GDM1 (cell line): ENCODE results near the gene SACM1L.

Experiments used
- DNase-seq: peaks from one replicate; lab custom pipeline; 2025; lab: John Stamatoyannopoulos, UW

The SACM1L gene

GRCh38 chr3:45688882-45689786, at the start of gene SACM1L:
Gene SACM1L (plus strand): TSS chr3:45689396. CDS start chr3:45689466, 70 bp downstream.
- DNase-seq = peak; percentile 99

DNA sequence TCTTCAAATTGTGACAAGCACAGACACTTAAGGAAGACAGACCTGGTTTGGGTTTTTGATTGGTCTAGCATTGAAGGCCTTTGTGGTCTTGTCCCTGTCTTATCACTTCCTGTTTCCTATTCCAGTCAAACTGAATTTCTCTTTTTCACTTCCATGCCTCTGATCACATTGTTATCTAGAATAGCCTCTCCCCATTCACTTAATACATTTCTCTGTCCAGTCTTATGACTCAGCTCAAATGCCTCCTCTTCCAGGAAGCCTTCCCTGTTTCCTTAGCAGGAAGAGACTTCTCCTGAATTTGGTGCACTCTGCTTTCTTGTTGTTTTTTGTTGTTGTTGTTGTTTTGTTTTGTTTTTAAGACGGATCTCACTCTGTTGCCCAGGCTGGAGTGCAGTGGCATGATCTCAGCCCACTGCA, 49.1 kb upstream of the SACM1L start:
- peak; percentile 20 for DNase-seq

DNA sequence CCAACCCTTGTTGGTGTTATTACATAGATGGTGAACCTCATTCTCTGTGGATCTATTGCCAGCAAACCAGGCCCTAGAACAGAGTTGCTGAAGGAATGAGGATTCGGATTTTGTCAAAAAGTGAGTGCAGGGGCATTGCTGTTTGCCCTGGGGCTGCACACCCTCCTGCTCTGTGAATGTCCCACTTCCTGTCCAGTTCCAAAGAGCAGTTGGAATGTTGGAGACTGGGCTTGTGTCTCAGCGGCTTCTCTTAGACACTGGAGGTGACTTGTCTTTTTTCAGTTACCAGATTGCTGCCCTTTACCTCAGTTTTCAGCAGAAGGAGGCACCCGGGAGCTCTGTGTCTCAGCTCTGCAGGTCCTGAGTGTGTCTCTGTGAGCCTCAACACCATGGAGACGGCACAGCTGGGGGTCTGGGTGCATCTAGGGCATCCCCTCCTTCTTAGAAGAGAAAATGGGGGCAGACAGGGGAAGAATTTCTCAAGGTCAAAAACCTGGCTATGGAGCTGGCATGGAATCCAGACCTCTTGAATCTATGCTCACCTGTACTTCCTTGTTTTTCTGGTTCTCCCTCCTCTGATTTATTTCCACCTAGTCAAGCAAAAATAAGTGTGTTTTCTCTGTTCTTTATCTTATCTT, 48.4 kb upstream of the SACM1L start:
- no peak for DNase-seq

DNA sequence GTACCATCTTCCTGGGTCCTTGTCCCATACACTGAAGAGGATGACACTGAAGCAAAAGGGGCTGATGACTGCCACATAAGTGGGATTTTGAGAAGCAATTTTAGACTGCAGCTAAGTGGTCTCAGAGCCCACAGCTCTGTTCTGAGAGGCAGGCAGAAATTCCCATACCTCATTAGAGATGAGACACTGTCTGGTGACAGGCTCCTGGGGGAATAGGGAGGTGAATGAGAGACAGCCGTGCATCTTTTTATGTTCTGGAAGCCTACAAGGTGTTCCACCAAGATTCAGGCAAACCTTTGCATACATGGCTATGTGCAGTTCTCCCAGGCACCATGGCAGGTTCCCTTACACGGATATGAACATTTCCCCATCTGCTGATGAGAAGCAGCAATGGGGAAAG, 47.4 kb upstream of the SACM1L start:
- no peak for DNase-seq

GRCh38 chr3:45642731-45643152, 46.5 kb upstream of the SACM1L start:
- no peak for DNase-seq

DNA sequence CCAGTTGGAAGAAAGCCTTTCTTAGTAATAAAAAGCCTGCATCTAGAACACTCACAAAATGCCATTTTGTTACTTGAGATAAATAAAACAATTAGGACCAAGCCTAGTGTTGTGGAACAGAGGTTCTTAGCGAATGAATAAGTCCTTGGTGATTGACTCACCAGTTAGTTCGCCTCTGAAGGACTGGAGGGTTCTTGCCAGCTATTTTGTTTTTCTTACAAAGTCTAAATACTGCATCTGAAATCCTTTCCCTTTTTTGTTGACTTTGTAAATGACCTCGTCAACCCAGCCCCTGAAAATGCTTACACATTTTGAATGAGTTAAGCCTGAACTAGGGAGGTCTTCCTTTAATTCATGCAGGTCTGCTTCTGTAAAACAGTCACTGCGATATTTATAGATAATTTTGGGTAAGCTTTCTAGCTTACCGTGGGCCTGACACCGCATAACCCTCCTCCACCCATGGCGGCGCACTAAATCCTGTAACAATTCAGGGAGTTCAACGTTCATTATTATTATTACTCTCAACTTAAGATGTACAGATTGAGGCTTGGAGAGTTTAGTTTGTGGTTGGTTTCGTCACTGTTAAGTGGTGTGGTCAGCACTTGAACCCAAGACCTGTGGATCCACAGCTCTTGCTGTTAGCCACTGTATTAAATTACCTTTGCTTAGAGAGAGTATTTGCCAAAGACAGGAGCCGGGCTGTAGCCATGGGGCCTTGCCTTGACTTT, 45.0 kb upstream of the SACM1L start:
- no peak for DNase-seq

DNA sequence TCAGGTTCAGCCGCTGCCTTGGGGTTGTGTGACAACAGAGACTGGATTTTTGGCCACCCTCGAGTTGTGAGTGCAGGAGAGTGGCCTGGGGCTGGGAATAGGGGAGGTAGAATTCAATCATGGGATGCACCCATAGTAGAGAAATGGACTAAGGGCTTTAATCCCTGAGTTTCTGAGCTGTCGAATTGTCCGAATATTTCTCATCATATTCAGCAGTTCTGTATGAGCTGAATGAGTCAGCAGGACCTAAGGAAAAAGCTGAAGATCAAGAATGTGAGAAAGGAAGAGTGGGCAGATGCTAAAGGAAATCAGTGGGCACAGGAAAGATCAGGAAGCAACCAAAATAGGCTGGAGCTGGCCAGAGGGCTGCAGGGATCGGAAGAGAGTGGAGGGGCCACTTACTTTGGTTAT, 44.4 kb upstream of the SACM1L start:
- DNase-seq = no peak

DNA sequence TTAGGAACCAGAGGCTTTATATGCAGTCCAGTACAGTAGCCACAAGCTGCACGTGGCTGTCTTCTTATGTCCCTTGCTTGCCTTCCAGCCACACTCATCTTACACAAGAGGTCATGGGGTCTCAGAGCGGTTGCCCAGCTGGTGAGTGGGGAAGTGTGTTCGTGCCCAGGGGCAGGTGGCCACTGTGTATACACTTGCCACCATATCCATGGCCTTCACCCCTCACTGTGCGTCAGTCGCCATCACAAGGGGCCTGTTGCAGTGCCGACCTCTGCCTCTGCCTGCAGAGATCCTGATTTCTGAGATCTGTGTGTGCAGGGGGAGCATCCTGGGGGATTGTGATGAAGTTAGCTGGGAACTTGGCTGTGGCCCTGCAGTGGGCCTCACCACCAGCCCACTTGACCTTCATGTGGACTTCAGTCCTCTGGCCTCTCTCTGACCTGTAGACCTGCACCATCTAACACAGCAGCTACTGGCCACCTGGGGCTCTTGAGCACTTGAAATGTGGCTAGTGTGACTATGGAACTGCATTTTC, 43.1 kb upstream of the SACM1L start:
- no peak for DNase-seq

GRCh38 chr3:45647148-45647619, 42.0 kb upstream of the SACM1L start:
- peak; percentile 29 for DNase-seq

GRCh38 chr3:45653205-45653604, 36.0 kb upstream of the SACM1L start:
- DNase-seq = no peak

DNA sequence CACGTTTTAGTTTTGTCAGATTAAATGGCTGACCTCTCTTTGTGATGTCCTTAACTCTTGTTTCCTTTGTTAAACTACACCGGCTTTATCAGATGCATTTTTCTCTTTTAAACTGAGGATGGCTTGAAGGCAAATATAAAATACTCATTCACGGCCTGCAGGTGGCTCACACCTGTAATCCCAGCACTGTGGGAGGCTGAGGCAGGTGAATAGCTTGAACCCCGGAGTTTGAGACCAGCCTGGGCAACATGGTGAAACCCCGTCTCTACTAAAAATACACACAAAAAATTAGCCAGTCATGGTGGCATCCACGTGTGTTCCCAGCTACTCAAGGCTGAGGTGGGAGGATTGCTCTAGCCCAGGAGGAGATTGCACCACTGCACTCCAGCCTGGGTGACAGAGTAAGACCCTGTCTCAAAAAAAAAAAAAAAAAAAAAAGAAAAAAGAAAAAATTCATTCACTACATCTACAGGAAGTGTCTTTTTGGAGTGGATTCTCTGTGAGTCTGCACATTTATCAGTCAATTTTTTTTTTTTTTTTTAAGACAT, 34.7 kb upstream of the SACM1L start:
- DNase-seq = no peak

GRCh38 chr3:45655906-45656305, 33.3 kb upstream of the SACM1L start:
- DNase-seq = no peak

DNA sequence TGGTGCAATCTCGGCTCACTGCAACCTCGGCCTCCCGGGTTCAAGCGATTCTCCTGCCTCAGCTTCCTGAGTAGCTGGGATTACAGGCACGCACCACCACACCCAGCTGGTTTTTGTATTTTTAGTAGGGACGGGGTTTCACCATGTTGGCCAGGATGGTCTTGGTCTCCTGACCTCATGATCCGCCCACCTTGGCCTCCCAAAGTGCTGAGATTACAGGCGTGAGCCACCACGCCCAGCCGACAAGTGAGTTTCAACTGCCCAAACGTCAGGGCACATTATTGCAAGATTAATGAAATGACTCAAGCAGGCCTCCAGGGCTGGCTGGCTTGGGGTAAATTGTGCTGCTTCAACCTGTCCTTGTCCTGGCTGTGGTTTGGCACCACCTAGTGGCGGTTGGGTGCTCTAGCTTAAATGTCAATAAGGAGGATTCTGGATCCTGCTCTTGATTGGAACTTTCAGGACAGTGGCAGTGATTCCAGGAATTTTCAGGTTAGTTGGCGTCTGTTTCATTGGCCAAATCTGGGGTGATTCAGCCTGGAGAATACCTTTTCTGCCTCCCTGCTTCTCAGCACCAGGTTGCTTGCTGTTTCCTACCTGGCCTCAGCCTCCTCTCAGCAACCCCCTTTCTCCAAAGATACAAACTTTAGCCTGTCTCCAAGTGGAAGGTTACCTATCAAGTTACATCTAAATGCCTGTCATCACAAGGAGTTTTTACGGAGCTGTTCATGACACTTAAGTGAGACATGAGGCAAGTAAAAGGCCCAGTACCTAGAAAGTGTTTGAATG, 32.4 kb upstream of the SACM1L start:
- DNase-seq = peak; percentile 69

DNA sequence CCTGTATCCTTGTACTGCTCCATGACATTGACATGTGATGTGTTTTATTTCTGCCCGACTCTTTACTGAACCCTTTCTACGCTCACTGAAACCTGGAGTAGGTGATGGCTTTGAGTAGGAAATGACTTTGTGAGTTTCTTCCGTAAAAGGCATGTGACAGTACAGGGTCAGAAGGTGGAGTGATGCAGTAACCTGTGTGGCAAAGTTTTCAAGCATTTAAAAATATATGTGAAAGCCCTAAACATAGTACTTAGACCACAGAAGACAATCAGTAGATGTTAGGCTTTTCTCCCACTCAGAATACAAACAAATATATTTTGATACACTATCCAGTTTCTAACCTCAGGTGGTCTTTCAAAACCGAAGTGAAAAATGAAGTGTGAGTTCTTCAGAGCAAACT, 31.3 kb upstream of the SACM1L start:
- no peak for DNase-seq

GRCh38 chr3:45659661-45660566, 29.3 kb upstream of the SACM1L start:
- DNase-seq = no peak

DNA sequence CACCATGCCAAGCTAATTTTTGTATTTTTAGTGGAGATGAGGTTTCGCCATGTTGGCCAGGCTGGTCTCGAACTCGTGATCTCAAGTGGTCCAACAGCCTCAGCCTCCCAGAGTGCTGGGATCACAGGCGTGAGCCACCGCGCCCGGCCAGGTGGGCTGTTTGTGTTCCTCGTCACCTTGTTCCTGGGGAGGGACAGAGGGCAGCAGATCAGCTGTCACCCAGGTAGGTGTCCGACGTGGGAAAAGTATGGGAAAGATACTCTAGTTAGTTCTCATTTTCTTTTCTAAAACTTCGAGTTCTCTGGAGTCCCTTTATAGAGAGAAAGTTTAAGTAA, 28.7 kb upstream of the SACM1L start:
- DNase-seq = no peak

DNA sequence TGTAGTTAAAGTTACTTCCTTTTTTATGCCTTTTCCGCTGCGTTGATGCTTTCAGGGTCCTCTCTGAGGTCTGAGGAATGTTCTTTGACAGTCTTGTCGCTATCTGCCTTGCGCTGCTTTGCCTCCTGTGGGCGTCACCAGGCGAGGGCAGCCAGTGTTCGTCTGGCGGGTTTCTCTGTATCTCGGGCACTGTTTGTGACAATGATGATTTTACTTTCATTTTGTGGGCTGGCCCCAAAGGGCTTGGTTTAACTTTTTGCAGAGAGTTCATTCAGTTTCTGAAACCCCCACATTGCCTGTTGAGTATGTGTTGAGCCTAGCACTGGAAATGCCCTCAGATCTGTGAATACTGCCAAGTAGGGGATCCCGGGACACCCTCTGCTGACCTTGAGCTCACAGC, 24.6 kb upstream of the SACM1L start:
- DNase-seq = peak; percentile 31

DNA sequence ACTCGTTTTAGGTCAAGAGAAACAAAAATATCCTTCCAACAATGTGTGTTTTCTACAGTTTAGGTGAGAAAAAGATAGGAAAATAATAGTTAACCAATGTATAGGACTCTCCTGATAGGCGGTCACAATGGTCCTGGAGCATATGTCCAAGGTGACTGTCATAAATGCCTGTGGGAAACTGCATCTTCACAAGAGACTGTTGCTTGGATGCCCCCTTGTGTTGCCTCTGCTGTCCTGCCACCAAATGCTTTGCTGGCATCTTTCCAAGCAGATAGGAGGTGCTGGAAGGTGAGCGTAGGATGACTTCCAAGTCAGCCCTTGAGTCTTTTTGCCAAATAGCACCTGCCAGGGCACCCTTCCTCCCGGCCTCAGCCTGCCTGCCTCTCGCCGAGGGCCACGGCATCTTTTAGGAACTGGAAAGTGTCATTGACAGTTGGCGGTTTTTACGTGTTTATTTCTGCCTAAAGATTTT, 24.1 kb upstream of the SACM1L start:
- DNase-seq = peak; percentile 37

GRCh38 chr3:45666757-45667431, 22.3 kb upstream of the SACM1L start:
- no peak for DNase-seq

- no peak for DNase-seq
Measured at GRCh38 chr3:45667569-45667934, 21.6 kb upstream of the SACM1L start.
